Activated CD4-positive, alpha-beta memory T cell treated with anti-CD3 and anti-CD28 coated beads, Interleukin-2, amount 10 ng/mL, durations not matched to agents 7 days and 5 days (primary cell): Measurements from ENCODE around the gene KIFC3. TPM values are rescaled to one million over a fixed set of nuclear protein-coding genes. Genes with fewer than 3 reads are reported as not detected.

ENCODE experiments used
- CTCF ChIA-PET: fragments of 350-600 bp; sonication (Branson Sonifier 250); formaldehyde crosslinking; loops from one replicate; lab custom pipeline; 2021; ENCODE audit warnings: antibody characterized with exemption, inconsistent platforms; lab: Charles Lee
- POLR2A ChIA-PET: fragments of 350-600 bp; sonication (Branson Sonifier 250); formaldehyde crosslinking; loops from one replicate; lab custom pipeline; 2021; ENCODE audit warnings: antibody characterized with exemption; lab: Charles Lee
- DNase-seq: peaks from one replicate; pipeline ENCODE4 v3.0.0-alpha.2; 2020
- H3K27ac Mint-ChIP-seq: one replicate; pipeline ENCODE4 v1.8.0; 2021; ENCODE audit warnings: mild to moderate bottlenecking, mixed read lengths
- H3K27me3 Mint-ChIP-seq: one replicate; pipeline ENCODE4 v1.8.0; 2021; ENCODE audit warnings: mixed read lengths
- H3K36me3 Mint-ChIP-seq: one replicate; pipeline ENCODE4 v1.8.0; 2021; ENCODE audit warnings: low read depth, mixed read lengths
- H3K4me1 Mint-ChIP-seq: one replicate; pipeline ENCODE4 v1.8.0; 2021; ENCODE audit warnings: mixed read lengths
- H3K4me3 Mint-ChIP-seq: one replicate; pipeline ENCODE4 v1.8.0; 2021; ENCODE audit warnings: mild to moderate bottlenecking, mixed read lengths
- H3K9me3 Mint-ChIP-seq: one replicate; pipeline ENCODE4 v1.8.0; 2021; ENCODE audit warnings: mixed read lengths
- total RNA-seq, 2 experiments: library from RNA; stranded (reverse); gene quantifications; one replicate each; pipeline ENCODE4 v1.2.3, GENCODE V29; 2021

The KIFC3 gene
- total RNA-seq, 2 experiments from 2014 or later, result not detected

DNA sequence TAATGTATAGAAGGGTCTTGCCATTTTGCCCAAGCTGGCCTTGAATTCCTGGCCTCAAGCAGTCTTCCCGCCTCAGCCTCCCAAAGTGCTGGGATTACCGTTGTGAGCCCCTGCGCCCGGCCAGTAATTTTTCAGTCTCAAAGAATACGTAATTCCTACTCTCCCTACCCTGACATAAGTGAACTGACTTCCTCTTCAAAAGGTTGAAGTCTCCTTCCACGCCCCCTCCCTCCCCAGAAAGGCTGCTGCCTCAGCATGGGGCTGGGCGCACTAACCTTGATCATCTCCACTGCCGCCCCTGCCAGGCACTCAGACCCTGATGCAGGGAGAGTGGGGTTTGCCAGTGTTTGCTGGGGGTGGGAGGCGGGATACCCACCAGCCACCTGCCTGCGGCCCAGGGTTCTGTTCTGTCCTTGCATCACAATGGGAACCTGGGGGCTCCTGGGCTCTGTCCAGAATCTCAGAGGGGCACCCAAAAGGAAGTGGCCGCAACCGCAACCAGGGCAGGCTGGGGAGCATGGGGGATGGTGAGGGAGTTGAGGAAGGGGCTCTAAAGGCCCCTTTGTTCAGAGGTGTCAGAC lies 27.5 kb downstream of the KIFC3 start:
- Mint-ChIP-seq H3K36me3 (no peaks in the 10 kb centered on the region), H3K27me3 (no peaks in the 10 kb centered on the region), H3K9me3 (no peaks in the 10 kb centered on the region), H3K4me3 (no peak overlapping the region), H3K4me1 (no peaks in the 10 kb centered on the region), H3K27ac (no peak overlapping the region)
- no peak for DNase-seq
- CTCF ChIA-PET, result no interaction called here
- POLR2A ChIA-PET, result no interaction called here

DNA sequence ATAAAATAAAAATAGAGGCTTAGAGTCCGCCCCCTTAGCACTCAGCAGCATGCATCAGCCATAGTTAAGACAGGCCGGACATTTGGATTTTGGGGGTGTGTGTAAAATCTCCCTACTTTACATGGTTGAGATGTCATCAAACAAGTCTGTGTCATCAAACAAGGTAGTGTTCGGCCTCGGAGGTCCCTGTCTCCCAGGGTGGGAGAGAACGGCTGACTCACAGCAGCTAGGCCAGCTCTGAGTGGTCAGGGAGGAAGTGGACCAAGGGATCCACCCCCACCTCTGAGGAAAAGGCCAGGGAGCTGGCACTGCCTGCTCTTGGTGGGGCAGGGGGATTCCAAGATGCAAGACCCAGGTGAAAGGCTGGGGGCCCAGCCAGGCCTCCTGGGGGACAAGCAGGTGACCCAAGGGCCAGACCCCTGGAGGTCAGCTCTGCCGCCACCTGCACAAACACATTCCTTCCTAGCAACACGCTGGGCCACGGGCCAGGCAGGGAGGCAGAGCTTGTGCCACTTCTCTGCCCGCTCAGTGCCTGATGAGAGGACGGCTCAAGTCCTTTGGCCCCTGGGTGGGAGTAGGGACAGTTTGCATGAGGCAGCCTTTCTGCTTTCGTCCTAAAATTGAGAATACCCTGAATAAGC lies 28.5 kb downstream of the KIFC3 start:
- no peaks in the 10 kb centered on the region for H3K36me3 Mint-ChIP-seq
- no peaks in the 10 kb centered on the region for H3K9me3 Mint-ChIP-seq
- no peaks in the 10 kb centered on the region for H3K27me3 Mint-ChIP-seq
- ChIA-PET POLR2A (no interaction called here), CTCF (no interaction called here)
- no peak overlapping the region for H3K27ac Mint-ChIP-seq
- no peaks in the 10 kb centered on the region for H3K4me1 Mint-ChIP-seq
- no peak overlapping the region for H3K4me3 Mint-ChIP-seq
- no peak for DNase-seq

DNA sequence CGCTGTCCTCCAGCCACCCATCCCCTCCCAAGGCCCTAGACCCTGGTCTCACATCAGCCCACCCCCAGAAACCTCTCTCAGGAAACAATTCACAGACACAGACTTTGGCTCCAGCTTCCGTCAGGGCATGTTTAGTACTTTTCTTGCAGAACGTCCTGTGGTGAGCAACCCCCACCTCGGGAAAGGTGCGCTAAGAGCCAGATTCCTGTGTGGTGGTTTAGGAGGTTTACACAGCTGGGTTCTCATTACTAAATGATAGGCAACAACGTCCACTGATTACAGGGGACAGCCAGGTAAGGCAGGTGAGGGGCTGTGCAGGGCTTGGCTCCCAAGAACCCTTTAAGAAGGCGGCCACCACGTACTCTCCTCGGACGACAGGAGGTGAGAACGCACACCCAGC lies 29.3 kb downstream of the KIFC3 start:
- Mint-ChIP-seq H3K27me3 (no peaks in the 10 kb centered on the region), H3K4me1 (no peaks in the 10 kb centered on the region), H3K27ac (no peak overlapping the region), H3K4me3 (no peak overlapping the region), H3K9me3 (no peaks in the 10 kb centered on the region), H3K36me3 (no peaks in the 10 kb centered on the region)
- ChIA-PET POLR2A (no interaction called here), CTCF (no interaction called here)
- DNase-seq, result no peak

DNA sequence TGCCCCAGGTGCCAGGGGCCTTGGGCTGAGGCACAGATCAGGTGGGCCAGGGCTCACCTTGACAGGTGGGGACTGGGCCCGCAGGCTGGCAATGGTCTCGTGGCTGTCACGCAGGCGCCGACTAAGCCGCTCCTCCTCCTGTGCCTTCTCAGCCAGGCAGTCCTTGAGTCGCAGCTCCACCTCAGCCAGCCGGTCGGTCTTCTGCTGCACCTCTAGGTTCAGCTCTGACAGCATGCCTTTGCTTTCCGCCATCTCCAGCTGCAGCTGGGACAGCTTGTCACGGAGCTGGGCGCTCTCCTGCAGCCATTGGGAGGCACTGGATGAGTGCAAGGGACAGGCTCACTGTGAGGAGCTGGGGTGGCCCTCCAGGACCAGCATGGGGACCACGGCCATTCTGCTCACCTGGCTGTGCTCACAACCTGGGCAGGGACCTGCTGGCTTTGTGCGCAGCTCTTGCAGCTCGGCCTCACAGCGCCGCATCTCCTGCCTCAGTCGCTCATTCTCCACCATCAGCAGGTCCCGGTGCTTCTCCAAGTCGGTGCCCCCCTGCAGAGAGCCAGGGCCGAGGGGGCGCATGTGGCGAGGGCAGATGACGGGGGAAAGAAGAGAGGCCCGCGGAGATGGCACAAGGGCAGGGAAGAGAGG lies 31.0 kb downstream of the KIFC3 start:
- Mint-ChIP-seq H3K4me1 (no peaks in the 10 kb centered on the region), H3K9me3 (no peaks in the 10 kb centered on the region), H3K27ac (no peak overlapping the region), H3K4me3 (no peak overlapping the region), H3K36me3 (no peaks in the 10 kb centered on the region), H3K27me3 (no peaks in the 10 kb centered on the region)
- CTCF ChIA-PET, result no interaction called here
- DNase-seq, result no peak
- POLR2A ChIA-PET, result no interaction called here

DNA sequence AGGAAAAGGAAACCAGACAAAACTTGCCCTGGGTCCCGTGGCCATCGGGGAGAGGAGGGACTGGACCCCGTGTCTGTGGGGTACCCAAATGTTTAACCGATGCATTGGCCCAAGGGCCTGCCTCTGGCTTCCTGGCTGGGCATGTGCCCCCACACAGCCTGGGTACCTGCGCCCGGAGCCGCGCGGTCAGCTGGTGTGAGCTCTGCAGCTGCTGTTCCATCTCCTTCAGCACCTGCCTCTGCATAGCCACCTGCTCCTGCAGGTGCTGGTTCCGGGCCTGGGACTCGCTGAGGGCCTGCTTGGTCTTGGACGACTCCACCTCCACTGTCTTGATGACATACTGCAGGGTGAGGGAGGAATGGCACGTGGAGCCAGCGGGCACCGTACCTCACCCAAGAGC lies 31.9 kb downstream of the KIFC3 start:
- Mint-ChIP-seq H3K27me3 (no peaks in the 10 kb centered on the region), H3K9me3 (no peaks in the 10 kb centered on the region), H3K27ac (no peak overlapping the region), H3K4me1 (no peaks in the 10 kb centered on the region), H3K36me3 (no peaks in the 10 kb centered on the region), H3K4me3 (no peak overlapping the region)
- no peak for DNase-seq
- CTCF ChIA-PET, result no interaction called here
- POLR2A ChIA-PET, result no interaction called here

DNA sequence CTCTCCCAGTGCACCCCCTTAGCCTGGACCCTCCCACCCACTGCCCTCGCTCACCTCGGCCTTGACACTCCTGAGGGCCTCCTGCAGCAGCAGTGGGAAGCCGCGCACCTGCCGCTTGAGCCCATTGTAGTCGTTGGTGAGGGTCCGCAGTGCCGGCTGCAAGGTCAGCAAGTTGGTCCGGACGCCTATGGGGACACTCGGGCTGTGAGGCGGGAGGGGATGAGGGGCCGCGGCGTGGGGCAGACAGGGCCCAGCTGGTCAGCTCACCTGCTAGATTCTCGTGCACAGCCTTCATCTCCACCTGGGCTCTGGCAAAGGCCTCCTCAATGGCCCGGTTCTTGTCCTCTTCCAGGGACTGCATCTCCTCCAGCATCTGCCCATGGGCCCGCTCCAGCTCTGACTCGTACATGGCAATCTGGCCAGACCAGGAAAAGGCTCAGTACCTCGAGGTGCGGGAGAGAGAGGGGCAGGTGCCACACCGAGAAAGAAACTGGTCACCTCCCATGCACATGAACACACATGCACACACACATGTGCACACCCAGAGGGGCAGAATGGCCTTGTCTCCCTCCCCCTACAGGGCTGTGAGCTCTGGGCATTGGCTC lies 32.6 kb downstream of the KIFC3 start:
- ChIA-PET POLR2A (no interaction called here), CTCF (interaction anchor here (1.3 kb wide), 1 partner anchor 33 kb away, joined by 3 read pairs; no protein-coding TSS in a partner anchor)
- Mint-ChIP-seq H3K4me1 (no peaks in the 10 kb centered on the region), H3K36me3 (no peaks in the 10 kb centered on the region), H3K9me3 (no peaks in the 10 kb centered on the region), H3K27ac (no peak overlapping the region), H3K27me3 (no peaks in the 10 kb centered on the region), H3K4me3 (no peak overlapping the region)
- no peak for DNase-seq

DNA sequence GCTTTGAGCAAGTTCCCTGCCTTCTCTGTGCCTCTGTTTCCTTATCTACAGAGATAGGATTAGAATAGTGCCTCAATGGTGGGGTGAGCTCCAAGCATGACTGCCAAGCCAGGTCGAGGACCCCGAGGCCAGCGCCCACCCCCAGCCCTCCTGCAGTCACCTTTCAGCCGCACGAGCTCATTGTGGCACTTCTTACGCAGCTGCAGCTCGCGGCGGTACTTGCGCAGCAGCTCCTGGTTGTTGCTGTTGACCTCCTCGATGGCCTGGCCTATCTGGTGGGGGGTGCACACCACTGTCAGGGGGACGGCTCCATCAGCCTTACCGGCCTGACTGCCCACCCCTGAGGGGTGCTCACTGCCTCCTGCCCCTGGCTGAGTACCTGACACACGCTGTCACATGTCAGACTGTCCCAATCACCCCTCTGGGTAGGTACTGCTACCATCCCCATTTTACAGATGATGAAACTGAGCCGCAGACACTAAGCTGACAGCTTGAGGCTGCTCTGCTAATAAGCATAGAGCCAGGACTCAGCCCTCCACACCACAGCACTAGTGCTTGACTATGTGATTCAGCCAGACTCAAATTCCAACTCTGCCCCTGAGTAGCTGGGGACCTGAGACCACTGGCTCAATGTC lies 35.5 kb downstream of the KIFC3 start:
- Mint-ChIP-seq H3K36me3 (no peaks in the 10 kb centered on the region), H3K27me3 (no peaks in the 10 kb centered on the region), H3K27ac (no peak overlapping the region), H3K9me3 (no peaks in the 10 kb centered on the region), H3K4me3 (no peak overlapping the region), H3K4me1 (no peaks in the 10 kb centered on the region)
- no peak for DNase-seq
- CTCF ChIA-PET, result interaction anchor here (0.6 to 1.1 kb wide), 3 partner anchors 119 to 284 kb away, joined by 3 to 4 read pairs (median 3); no protein-coding TSS in a partner anchor
- POLR2A ChIA-PET, result interaction anchor here (0.7 to 1.1 kb wide), 2 partner anchors 9 to 10 kb away, joined by 3 read pairs; no protein-coding TSS in a partner anchor

DNA sequence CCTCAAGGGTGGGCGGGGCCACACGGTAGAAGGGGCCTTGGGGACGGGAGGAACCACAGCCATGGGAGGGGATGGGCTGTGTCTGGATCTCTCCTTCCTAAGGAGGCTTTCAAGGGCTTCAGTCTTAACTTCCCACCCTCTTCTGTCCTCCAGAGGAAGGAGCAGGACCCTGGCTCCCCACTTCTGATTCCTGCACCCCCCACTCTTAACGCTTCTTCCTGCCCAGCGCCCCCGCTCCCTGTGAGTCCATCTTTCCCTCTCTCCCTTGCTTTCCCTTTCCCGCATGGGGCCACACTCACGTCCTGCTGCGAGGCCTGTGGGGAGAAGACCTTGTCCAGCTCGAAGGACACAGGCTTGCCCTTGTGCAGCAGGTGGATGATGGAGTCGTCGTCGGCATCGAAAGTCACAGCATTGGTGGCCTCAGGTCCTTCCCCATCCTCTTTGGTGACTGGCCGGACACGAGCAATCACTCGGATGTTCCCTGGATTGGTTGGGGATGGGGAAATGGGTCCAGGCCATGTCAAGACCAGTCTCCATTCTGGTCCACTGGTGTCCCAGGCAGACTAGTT lies 37.0 kb downstream of the KIFC3 start:
- no peak for DNase-seq
- H3K27me3 Mint-ChIP-seq, result no peaks in the 10 kb centered on the region
- H3K4me1 Mint-ChIP-seq, result no peaks in the 10 kb centered on the region
- no peak overlapping the region for H3K4me3 Mint-ChIP-seq
- ChIA-PET CTCF (interaction anchor here (1.2 kb wide), 1 partner anchor 11 kb away, joined by 3 read pairs; no protein-coding TSS in a partner anchor), POLR2A (no interaction called here)
- H3K27ac Mint-ChIP-seq, result no peak overlapping the region
- H3K9me3 Mint-ChIP-seq, result no peaks in the 10 kb centered on the region
- no peaks in the 10 kb centered on the region for H3K36me3 Mint-ChIP-seq

DNA sequence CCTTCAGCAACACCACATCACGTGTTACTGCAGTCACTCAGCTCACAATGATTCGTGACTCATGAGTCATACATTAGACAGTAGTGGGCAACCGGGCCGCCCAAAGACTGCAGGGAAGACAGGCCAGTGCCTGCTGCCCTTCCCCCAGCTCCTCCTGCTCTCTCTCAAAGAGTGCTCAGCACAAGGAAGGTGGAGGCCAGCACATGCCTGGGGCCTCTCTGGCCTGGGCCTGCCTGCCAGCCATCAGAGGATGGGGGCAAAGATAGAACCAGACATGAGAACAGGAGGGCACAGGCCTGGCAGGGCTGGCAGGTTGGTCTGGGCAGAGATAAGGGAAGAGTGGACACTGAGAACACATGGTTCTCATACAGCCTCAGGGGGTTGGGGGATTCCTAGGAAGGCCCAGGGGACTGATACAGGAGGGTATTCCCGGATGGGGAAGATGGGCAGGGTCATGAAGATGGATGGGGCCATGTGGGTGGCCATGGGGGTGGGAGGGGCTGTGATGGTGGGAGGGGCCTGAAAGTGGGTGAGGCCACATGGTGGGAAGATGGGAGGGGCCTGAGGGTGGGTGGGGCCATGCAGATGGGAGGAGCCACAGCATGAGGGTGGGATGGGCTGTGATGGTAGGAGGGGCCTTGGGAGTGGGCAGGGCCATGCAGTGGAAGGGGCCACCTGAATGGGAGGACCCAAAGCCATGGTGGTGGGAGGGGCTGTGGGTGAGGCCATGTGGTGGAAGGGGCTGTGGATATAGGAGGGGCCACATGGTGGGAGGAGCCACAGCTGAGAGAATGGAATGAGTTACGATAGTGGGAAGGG lies 37.7 kb downstream of the KIFC3 start:
- DNase-seq, result peak; percentile 35
- Mint-ChIP-seq H3K36me3 (no peaks in the 10 kb centered on the region), H3K4me3 (no peak overlapping the region), H3K9me3 (no peaks in the 10 kb centered on the region), H3K27me3 (no peaks in the 10 kb centered on the region), H3K27ac (no peak overlapping the region), H3K4me1 (no peaks in the 10 kb centered on the region)
- ChIA-PET CTCF (no interaction called here), POLR2A (no interaction called here)

DNA sequence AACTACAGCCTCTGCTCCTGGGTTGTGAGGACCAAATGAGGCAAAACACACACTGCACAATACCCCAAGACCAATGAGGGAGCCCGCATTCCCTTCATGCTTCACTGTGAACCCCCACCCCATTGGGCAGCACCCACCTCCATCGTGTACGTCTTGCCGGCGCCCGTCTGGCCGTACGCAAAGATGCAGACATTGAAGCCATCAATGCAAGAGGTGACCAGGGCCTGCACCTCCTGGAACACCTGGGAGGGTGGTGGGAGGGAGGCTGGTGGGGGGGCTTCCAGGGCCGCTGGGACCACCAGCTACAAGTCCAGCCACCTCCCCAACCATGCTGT lies 38.3 kb downstream of the KIFC3 start:
- H3K4me3 Mint-ChIP-seq, result no peak overlapping the region
- POLR2A ChIA-PET, result no interaction called here

DNA sequence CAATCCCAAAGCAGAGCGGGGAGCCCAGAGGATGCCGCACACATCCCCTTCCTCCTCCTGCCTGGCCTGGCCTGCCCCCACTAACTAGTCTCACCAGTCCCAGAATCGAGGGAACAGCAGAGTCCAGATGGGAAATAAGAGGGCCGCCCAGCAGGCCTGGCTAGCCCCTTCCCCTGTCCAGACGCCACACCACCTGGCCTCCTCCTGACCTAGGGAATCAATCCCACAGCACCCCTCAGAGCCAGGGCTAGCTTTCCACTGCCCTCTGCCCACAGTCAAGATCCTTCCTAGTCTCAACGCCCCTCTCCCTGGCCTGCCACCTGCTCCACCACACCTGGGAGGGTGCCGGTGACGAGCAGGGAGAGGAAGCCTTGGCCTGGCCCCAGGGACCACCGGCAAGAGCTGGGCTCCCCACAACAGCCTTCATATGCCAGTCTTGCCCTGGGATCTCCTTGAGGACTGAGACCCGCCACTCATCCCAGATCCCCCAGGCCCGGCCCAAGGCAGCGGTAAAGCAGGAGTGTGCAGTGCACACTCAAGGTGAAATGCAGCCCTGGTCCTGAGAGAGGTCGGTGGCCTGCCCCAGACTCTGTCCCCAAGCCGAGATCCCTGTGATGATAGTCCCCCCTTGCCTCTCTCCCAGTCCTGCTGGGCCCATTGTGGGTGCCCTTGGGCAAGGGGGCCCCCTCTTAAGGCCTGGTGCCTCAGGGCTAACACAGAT lies 38.8 kb downstream of the KIFC3 start:
- no peaks in the 10 kb centered on the region for H3K4me1 Mint-ChIP-seq
- no peaks in the 10 kb centered on the region for H3K27me3 Mint-ChIP-seq
- no peak for DNase-seq
- H3K36me3 Mint-ChIP-seq, result no peaks in the 10 kb centered on the region
- no peaks in the 10 kb centered on the region for H3K9me3 Mint-ChIP-seq
- no peak overlapping the region for H3K27ac Mint-ChIP-seq
- ChIA-PET POLR2A (no interaction called here), CTCF (no interaction called here)
- H3K4me3 Mint-ChIP-seq, result no peak overlapping the region

More for the DNA sequence above, 38.3 kb downstream of the KIFC3 start:
- no peaks in the 10 kb centered on the region for H3K27me3 Mint-ChIP-seq
- H3K27ac Mint-ChIP-seq, result no peak overlapping the region
- H3K36me3 Mint-ChIP-seq, result no peaks in the 10 kb centered on the region
- CTCF ChIA-PET, result no interaction called here
- DNase-seq, result no peak
- no peaks in the 10 kb centered on the region for H3K4me1 Mint-ChIP-seq
- no peaks in the 10 kb centered on the region for H3K9me3 Mint-ChIP-seq
